Stomach (tissue), 4 donors: ENCODE data around the gene HEXB.

Experiments
- CTCF ChIP-seq, 7 experiments: fragments of 450-650 bp in 4 of 7; fragments of 200-600 bp in 3 of 7; sonication (generic) in 3 of 7; IDR thresholded peaks; one replicate each; pipeline ENCODE4 v1.5.1; 2016 to 2019; ENCODE audit warnings: antibody characterized with exemption in 7 of 7, control low read depth in 2 of 7, mild to moderate bottlenecking in 1 of 7
- EP300 ChIP-seq: sonication (generic); formaldehyde crosslinking; IDR thresholded peaks from one replicate; pipeline ENCODE4 v1.6.1; 2017; ENCODE audit warnings: antibody characterized with exemption
- POLR2A ChIP-seq, 4 donors: fragments of 450-650 bp; IDR thresholded peaks; one replicate each; pipeline ENCODE4 v1.6.1; 2016; ENCODE audit warnings: antibody characterized with exemption in 4 of 4, control low read depth in 2 of 4, mild to moderate bottlenecking in 1 of 4, moderate library complexity in 1 of 4
- POLR2AphosphoS5 ChIP-seq, 3 donors: sonication (generic); formaldehyde crosslinking; IDR thresholded peaks; one replicate each; pipeline ENCODE4 v1.6.1; 2016; ENCODE audit warnings: antibody characterized with exemption in 3 of 3

GRCh38 chr5:74717596-74717995, 32.6 kb downstream of the HEXB start:
- TF ChIP-seq POLR2A (IDR thresholded peaks at IDR 0.05), result no peak
- no peak for TF ChIP-seq CTCF (IDR thresholded peaks at IDR 0.05)
- TF ChIP-seq POLR2AphosphoS5 (IDR thresholded peaks at IDR 0.05), result no peak
- TF ChIP-seq EP300, result no peak
